ENCODE results near the gene ZBTB3.

- TF ChIP-seq CTCF (conservative IDR thresholded peaks at IDR 0.05; ENCODE audit: low read depth, low read length) (no peak), EZH2 (IDR thresholded peaks at IDR 0.05; ENCODE audit: low read length, unreplicated experiment) (no peak)
Measured at GRCh38 chr11:62752177-62752785, 1.7 kb downstream of the ZBTB3 start.
